Astrocyte (in vitro differentiated cells and primary cell): ENCODE measurements around the gene ACACA. TPM values are rescaled to one million over a fixed set of nuclear protein-coding genes. Genes with fewer than 3 reads are reported as not detected.

ENCODE experiments used
- DNase-seq: peaks from one replicate; pipeline ENCODE4 v3.0.0-alpha.2; 2010; ENCODE audit warnings: low read depth
- FAIRE-seq: peaks from 2 replicates; lab custom pipeline; 2011; peaks lifted over from hg19 to GRCh38; lab: Jason Lieb, UNC
- H2AFZ ChIP-seq: 2 replicates; pipeline ENCODE4 v1.6.0; 2012; ENCODE audit warnings: low read depth, low read length, inconsistent platforms
- H3K27ac ChIP-seq: 2 replicates; pipeline ENCODE4 v1.5.1; 2011; ENCODE audit warnings: low read depth, low read length, inconsistent platforms
- H3K27me3 ChIP-seq: 2 replicates; pipeline ENCODE4 v1.6.0; 2011; ENCODE audit warnings: low read length, inconsistent platforms; ENCODE audit not compliant: insufficient read depth
- H3K36me3 ChIP-seq: 2 replicates; pipeline ENCODE4 v1.5.1; 2011; ENCODE audit warnings: low read length, inconsistent platforms; ENCODE audit not compliant: insufficient read depth
- H3K4me1 ChIP-seq: 2 replicates; pipeline ENCODE4 v1.5.1; 2011; ENCODE audit warnings: low read length, inconsistent platforms; ENCODE audit not compliant: insufficient read depth
- H3K4me2 ChIP-seq: 2 replicates; pipeline ENCODE4 v1.6.0; 2012; ENCODE audit warnings: low read length, inconsistent platforms
- H3K4me3 ChIP-seq: 2 replicates; pipeline ENCODE4 v1.5.1; 2011; ENCODE audit warnings: low read depth, mild to moderate bottlenecking, low read length, inconsistent platforms; ENCODE audit not compliant: insufficient read depth
- H3K79me2 ChIP-seq: 2 replicates; pipeline ENCODE4 v1.6.0; 2012; ENCODE audit warnings: mild to moderate bottlenecking, low read length, inconsistent platforms; ENCODE audit not compliant: insufficient read depth
- H3K9ac ChIP-seq: 2 replicates; pipeline ENCODE4 v1.6.0; 2012; ENCODE audit warnings: mild to moderate bottlenecking, low read length, inconsistent platforms
- H3K9me3 ChIP-seq: 2 replicates; pipeline ENCODE4 v1.5.1; 2012; ENCODE audit warnings: low read depth, mild to moderate bottlenecking, low read length, inconsistent platforms; ENCODE audit not compliant: insufficient read depth
- H4K20me1 ChIP-seq: 2 replicates; pipeline ENCODE4 v1.6.0; 2012; ENCODE audit warnings: low read length, inconsistent platforms; ENCODE audit not compliant: insufficient read depth
- H3K27ac Mint-ChIP-seq: one replicate; pipeline ENCODE4 v1.8.0; 2021; ENCODE audit warnings: mild to moderate bottlenecking, mixed read lengths; ENCODE audit not compliant: unreplicated experiment
- H3K27me3 Mint-ChIP-seq: one replicate; pipeline ENCODE4 v1.8.0; 2021; ENCODE audit warnings: low read depth, mixed read lengths; ENCODE audit not compliant: unreplicated experiment
- H3K36me3 Mint-ChIP-seq: one replicate; pipeline ENCODE4 v1.8.0; 2021; ENCODE audit warnings: low read depth, mixed read lengths; ENCODE audit not compliant: unreplicated experiment
- H3K4me1 Mint-ChIP-seq: one replicate; pipeline ENCODE4 v1.8.0; 2021; ENCODE audit warnings: low read depth, mixed read lengths; ENCODE audit not compliant: unreplicated experiment
- H3K4me3 Mint-ChIP-seq: one replicate; pipeline ENCODE4 v1.8.0; 2021; ENCODE audit warnings: mild to moderate bottlenecking, moderate library complexity, mixed read lengths; ENCODE audit not compliant: unreplicated experiment
- H3K9me3 Mint-ChIP-seq: one replicate; pipeline ENCODE4 v1.8.0; 2021; ENCODE audit warnings: mild to moderate bottlenecking, mixed read lengths; ENCODE audit not compliant: unreplicated experiment
- EZH2 ChIP-seq: IDR thresholded peaks from 2 replicates; pipeline ENCODE4 v1.6.1; 2012; ENCODE audit warnings: mild to moderate bottlenecking, low read length, inconsistent platforms; ENCODE audit not compliant: insufficient read depth
- total RNA-seq: library from RNA; stranded (reverse); gene quantifications from 2 replicates; pipeline ENCODE4 v1.2.1, GENCODE V29; 2021
- TF ChIP-seq, protein P1 (sequence below): IDR thresholded peaks from 2 replicates; pipeline ENCODE4 v1.5.1; 2011; ENCODE audit warnings: low read depth, mild to moderate bottlenecking, inconsistent platforms, low read length, moderate library complexity; ENCODE audit not compliant: insufficient read depth

Gene ACACA
- total RNA-seq, 1 donor from 2014 or later = 88.3 TPM

DNA sequence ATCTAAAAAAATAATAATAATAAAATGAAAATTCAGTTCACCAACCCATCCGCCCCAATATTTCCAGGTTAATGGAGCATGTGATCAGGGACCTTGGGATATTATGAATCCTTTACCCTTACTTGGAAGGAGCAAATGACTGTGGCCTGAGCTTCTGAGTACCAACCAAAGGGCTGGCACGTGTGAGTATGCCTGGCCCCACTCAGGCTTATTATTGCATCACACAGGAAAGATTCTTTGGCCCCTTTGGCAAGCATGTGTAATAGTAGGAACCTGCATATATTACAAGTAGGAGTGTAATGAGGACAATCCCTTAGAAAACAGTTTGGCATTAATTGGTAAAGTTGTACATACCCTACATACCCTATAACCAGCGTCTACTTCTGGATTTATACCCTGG is 38.1 kb downstream of the ACACA start:
- H3K27me3 Mint-ChIP-seq = no peaks in the 10 kb centered on the region
- Histone ChIP-seq H3K79me2 (no peaks in the 10 kb centered on the region), H2AFZ (no peak overlapping the region), H3K27me3 (no peaks in the 10 kb centered on the region), H3K9ac (no peak overlapping the region), H3K4me1 (no peaks in the 10 kb centered on the region), H3K4me3 (no peak overlapping the region), H3K36me3 (no peaks in the 10 kb centered on the region), H3K27ac (no peak overlapping the region), H3K4me2 (no peak overlapping the region), H3K9me3 (no peaks in the 10 kb centered on the region), H4K20me1 (no peaks in the 10 kb centered on the region)
- DNase-seq (no peak), FAIRE-seq (no peak)
- H3K9me3 Mint-ChIP-seq = no peaks in the 10 kb centered on the region
- no peaks in the 10 kb centered on the region for H3K4me1 Mint-ChIP-seq
- no peak overlapping the region for H3K27ac Mint-ChIP-seq
- no peaks in the 10 kb centered on the region for H3K36me3 Mint-ChIP-seq
- H3K4me3 Mint-ChIP-seq = no peak overlapping the region
- TF ChIP-seq EZH2 = no peak
- TF ChIP-seq, protein P1, sequence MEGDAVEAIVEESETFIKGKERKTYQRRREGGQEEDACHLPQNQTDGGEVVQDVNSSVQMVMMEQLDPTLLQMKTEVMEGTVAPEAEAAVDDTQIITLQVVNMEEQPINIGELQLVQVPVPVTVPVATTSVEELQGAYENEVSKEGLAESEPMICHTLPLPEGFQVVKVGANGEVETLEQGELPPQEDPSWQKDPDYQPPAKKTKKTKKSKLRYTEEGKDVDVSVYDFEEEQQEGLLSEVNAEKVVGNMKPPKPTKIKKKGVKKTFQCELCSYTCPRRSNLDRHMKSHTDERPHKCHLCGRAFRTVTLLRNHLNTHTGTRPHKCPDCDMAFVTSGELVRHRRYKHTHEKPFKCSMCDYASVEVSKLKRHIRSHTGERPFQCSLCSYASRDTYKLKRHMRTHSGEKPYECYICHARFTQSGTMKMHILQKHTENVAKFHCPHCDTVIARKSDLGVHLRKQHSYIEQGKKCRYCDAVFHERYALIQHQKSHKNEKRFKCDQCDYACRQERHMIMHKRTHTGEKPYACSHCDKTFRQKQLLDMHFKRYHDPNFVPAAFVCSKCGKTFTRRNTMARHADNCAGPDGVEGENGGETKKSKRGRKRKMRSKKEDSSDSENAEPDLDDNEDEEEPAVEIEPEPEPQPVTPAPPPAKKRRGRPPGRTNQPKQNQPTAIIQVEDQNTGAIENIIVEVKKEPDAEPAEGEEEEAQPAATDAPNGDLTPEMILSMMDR = no peak

DNA sequence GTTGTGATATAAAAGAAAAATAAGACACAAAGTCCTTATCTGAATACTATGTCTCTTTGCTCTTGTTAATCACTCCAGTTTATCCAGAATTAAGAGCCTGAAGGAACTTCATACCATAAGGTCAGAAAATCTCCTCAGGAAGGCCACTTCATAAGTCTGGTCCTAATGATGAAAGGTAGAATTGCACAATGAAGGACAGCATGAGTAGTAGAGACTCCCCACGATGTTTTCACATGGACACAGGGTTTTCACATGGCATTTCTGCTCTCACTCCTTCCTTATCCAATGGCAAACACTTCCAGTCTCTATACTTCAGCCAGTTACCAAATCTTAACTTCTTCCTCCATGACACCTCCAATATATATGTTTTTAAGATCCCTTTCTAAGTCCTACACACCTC is 41.0 kb downstream of the ACACA start:
- Histone ChIP-seq H3K9ac (no peak overlapping the region), H3K4me3 (no peak overlapping the region), H3K79me2 (no peaks in the 10 kb centered on the region), H3K27ac (no peak overlapping the region), H3K36me3 (no peaks in the 10 kb centered on the region), H4K20me1 (no peaks in the 10 kb centered on the region), H2AFZ (no peak overlapping the region), H3K9me3 (no peaks in the 10 kb centered on the region), H3K4me2 (no peak overlapping the region), H3K4me1 (no peaks in the 10 kb centered on the region), H3K27me3 (no peaks in the 10 kb centered on the region)
- TF ChIP-seq EZH2 = no peak
- TF ChIP-seq, protein P1 = no peak
- Mint-ChIP-seq H3K36me3 (no peaks in the 10 kb centered on the region), H3K27me3 (no peaks in the 10 kb centered on the region), H3K9me3 (no peaks in the 10 kb centered on the region), H3K4me3 (no peak overlapping the region), H3K4me1 (no peaks in the 10 kb centered on the region), H3K27ac (no peak overlapping the region)
- FAIRE-seq (no peak), DNase-seq (no peak)

DNA sequence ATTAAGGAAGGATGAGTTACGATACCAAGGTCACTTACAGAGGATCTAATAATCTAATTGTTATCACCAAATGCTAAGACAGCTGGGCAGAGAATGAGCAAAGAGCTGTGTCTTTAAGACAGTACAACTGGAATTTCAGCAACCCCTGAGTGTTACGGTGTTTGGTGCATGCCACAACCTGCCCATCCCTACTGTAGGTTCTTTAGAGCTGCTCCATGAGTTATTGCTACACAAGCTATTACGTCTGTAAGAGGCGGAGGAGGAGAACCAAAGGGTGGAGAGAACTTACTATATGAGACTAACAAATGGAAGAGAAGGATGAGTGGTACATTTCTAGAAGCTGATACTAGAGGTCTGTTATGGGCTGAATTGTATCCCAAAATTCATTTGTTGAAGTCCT is 45.1 kb downstream of the ACACA start:
- Histone ChIP-seq H3K27me3 (no peaks in the 10 kb centered on the region), H3K4me1 (peaks cover 17% of the 10 kb centered on the region), H3K4me3 (no peak overlapping the region), H3K9ac (no peak overlapping the region), H3K36me3 (no peaks in the 10 kb centered on the region), H3K27ac (no peak overlapping the region), H3K79me2 (peaks cover 23% of the 10 kb centered on the region), H4K20me1 (peaks cover 18% of the 10 kb centered on the region), H2AFZ (no peak overlapping the region), H3K9me3 (no peaks in the 10 kb centered on the region), H3K4me2 (no peak overlapping the region)
- FAIRE-seq = no peak
- no peaks in the 10 kb centered on the region for H3K36me3 Mint-ChIP-seq
- H3K4me3 Mint-ChIP-seq = no peak overlapping the region
- no peak for DNase-seq
- TF ChIP-seq EZH2 = no peak
- TF ChIP-seq, protein P1 = no peak
- H3K9me3 Mint-ChIP-seq = no peaks in the 10 kb centered on the region
- H3K4me1 Mint-ChIP-seq = peaks cover 12% of the 10 kb centered on the region
- H3K27ac Mint-ChIP-seq = no peak overlapping the region
- H3K27me3 Mint-ChIP-seq = no peaks in the 10 kb centered on the region
